ENCODE measurements around the gene COL23A1.

Gene COL23A1

DNA sequence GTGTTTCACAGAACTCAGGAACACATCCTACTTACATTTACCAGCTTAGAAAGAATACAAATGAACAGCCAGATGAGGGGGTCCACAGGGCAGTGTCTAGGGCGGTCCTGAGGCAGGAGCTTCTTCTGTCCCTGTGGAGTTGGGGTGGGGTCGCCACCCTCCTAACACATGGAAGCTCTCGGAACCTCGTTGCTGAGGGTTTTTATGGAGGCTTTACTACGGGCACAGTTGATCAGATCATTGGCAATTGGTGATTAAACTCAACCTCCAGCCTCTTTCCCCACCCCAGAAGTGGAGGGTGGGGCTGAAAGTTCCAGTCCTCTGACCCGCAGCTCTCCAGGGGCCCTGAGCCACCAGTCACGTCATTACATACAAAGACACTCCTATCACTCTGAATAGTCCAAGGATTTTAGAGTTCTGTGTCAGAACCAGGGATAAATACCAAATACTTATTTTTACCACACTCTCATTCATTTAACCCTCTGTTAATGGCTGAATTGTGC lies 156.9 kb downstream of the COL23A1 start:
- no peak for DNase-seq
- in situ Hi-C loops (cut with MboI; ENCODE audit: low pct_unique_long_range_greater_than_20kb, low sequenced_read_pairs), result no loop called here

DNA sequence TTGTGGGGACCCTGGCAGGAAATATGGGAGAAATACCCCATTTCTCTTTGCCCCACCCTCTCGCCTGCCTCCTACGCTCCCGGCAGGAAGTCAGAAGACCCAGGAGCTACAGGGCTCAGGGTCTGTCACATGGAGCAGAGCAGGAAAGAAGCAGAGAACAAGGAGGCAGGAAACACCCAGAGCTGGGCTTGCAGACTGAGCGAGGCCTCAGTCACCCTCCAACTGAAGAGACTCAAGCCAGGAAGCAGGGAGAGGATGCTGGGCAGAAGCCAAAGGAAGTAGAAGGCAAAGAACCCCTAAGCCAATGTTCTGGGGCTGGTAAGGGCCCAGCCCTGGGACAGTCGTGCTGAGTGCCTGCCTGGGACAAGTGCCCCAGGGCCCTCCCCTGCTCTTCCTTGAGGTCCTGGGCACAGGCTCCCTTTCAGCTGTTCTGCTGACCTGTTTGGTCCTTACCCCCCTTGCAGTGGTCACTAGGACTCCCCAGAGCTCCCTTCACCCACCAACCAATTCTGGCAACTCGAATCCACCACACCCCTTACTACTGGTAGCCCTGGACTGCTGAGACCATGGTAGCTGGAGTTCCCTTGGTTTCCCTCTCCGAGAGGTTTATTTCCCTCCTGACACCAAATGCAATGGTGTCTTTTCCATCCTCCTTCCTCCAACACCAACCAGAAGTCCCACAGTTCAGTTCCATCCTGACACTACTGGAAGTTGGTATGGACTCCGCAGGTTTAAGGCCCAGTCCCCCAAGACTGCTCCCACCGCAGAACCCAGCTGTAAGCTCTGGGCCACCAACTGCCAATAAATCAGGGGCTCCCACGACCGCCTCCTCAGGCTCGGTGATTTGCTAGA lies 157.5 kb downstream of the COL23A1 start:
- in situ Hi-C loops (cut with MboI; ENCODE audit: low pct_unique_long_range_greater_than_20kb, low sequenced_read_pairs), result no loop called here
- DNase-seq, result no peak

DNA sequence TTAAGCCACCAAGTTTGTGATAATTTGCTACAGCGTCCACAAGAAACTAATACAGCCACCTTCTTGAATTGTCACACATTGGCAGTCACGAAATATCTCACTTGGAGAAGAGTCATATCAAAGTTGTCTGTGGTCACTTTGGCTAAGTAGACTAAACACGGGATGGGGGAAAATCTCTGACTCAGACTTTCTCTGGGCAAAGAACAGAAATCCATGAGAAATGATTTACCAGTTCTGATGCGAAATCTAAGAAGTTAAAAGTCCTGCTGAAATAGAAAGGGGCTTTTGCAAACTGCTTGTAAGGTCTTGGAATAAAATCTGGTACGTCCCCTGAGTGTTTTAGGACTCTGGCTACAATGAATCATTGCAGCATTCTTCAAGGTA lies 158.4 kb downstream of the COL23A1 start:
- no peak for DNase-seq
- in situ Hi-C loops (cut with MboI; ENCODE audit: low pct_unique_long_range_greater_than_20kb, low sequenced_read_pairs), result no loop called here

DNA sequence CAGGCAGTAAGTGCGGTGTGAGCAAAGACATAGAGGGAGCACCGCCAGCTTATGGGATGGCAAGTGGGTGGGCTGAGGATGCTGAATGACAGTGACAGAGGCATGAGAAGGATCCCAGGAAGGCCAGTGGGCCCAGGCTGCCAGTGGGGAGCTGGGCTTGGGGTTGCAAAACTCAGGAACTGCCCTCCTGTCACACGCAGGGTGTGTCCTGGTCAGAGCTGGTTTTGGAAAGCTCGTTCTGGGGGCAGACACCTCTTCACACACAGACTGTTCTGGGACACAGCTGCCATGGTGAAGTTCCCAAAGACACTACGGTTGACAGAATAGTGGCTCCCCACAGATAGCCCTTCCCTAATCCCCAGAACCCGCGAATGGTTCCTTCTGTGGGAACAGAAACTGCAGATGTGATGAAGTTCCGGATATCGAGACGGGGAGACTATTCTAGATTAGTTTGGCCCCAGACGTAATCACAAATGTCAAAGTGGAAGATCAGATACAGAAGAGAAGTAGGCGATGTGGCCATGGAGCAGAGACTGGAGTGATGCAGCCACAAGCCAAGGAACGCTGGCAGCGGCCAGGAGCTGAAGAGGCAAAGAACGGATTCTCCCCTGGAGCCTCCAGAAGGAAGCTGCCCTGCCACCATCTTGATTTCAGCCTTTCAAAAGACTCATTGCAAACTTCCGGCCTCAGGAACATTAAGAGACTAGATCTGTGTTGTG lies 159.0 kb downstream of the COL23A1 start:
- no peak for DNase-seq
- in situ Hi-C loops (cut with MboI; ENCODE audit: low pct_unique_long_range_greater_than_20kb, low sequenced_read_pairs), result no loop called here

DNA sequence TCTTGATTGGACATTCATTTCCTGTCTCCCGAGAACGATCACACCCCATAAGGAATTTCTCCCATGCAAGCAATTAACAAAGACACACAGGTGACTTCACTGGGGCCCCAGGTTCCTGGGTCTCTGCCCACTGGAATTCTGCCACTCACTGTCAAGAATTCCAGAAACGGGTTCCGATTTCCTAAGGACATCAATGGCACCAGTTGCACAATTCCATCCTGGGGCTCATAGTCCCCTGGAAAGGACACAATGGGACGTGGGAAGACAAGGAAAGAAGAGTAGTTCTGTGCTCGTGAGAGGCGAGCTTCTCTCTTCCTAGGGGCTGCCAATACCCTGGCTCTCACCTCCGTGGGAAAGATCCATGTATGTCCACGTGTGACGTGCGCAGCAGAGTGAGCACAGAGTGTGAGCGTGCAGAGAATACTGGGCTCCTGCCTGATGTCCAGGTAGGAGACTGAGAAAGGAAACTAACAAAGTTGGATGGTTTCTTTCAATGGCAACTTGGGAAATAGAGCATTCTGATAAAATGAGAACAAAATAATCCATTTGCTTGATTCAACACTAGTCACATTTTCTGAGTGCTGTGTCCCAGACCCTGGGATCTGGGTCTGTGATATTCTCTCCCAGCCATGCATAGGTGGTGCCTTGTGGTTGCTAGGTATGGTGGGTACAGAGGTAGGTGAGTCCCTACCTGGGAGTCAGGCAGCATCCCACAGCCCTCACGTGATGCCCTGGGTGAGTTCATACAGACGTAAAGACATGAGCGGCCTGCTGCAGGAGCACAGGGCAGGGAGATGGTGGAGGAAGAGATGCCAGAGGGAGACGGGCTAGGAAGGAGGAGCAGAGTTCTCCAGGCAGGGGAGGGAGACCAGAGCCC lies 159.8 kb downstream of the COL23A1 start:
- in situ Hi-C loops (cut with MboI; ENCODE audit: low pct_unique_long_range_greater_than_20kb, low sequenced_read_pairs), result no loop called here

DNA sequence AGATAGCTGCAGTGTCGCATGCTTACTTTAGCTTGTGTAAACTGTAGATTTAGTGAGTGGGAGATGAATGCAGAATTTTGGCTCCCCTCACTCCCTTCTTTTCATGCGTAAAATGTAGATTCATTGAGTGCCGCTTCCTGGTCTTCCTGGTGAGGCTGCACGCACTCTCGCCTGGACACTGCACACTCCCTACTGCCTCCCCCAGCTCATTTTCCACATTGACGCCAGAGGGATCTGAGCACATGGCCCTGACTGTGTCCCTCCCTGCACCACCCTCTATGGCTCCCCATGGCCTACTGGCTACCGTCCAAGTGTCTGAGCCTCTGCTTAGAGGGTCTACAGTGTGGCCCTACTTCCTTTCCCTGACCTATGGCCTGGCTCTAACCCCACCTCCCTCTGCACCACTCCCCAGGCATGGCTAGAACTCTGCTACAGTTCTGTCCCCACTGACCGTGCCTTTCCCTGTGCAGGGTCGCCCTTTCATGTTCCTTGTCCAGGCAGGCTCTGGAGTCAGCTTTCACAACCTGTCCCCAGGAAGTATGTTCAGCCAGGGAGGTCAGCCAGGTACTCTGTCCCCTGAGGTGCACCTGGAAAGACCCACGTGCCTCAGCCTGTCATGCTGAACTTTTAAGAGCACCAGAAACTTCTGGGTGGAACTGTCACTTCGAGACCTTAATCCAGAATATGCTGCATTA lies 160.6 kb downstream of the COL23A1 start:
- DNase-seq, result no peak
- in situ Hi-C loops (cut with MboI; ENCODE audit: low pct_unique_long_range_greater_than_20kb, low sequenced_read_pairs), result no loop called here

More for the DNA sequence above, 159.8 kb downstream of the COL23A1 start:
- no peak for DNase-seq

DNA sequence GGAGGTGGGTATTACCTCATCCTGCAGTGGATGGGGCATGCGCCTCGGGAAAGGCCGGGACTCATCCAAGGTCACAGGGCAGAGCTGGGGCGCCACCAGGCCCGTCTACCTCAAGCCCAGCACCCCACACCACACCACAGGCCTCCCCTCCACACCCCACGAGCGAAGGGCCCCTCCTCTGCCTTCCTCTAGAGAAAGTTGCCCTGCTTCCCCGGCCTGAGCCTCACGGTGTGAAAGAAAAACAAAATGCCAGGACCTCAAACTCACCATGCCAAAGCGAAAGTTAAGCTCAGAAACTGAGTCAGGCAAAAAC lies 161.1 kb downstream of the COL23A1 start:
- in situ Hi-C loops (cut with MboI; ENCODE audit: low pct_unique_long_range_greater_than_20kb, low sequenced_read_pairs), result no loop called here
- no peak for DNase-seq

DNA sequence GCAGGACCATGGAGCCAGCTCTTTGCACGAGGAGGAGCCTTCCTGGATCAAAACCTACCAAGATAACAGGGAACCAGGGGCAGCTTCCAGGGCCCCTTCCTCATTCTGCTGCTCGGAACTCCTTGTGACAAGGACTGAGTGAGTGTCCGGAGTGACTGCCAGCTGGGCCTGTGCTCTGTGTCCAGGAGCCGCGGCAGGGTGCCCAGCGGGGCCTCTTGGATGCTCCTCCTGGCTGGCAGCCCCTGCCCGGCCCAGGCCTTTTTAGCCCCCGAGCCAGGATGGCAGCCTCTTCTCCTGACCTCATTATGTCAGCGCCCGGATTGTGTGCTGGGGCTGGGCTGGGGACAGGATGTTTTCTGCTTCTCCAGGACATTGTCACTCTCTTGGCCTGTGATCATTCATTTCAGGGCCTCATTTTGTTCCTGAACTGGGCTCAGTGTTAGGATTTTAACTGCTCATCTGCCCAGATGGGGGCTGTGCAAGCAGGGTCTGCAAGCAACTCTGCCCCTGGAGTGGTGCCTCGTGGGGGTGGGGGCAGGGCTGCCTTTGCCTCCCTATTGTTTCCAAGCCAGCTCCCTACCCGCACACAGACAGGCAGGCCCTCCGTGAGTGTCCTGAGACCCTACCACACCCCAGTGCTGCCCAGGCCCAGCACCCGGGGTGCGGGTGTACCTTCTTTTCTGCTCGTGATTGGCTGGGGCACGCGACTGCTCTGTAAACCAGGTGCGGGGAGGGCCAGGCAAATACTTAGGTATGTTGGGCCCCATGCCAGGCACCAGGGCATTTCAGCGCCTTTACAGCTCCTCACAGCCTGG lies 161.6 kb downstream of the COL23A1 start:
- in situ Hi-C loops (cut with MboI; ENCODE audit: low pct_unique_long_range_greater_than_20kb, low sequenced_read_pairs), result no loop called here
- DNase-seq, result no peak

DNA sequence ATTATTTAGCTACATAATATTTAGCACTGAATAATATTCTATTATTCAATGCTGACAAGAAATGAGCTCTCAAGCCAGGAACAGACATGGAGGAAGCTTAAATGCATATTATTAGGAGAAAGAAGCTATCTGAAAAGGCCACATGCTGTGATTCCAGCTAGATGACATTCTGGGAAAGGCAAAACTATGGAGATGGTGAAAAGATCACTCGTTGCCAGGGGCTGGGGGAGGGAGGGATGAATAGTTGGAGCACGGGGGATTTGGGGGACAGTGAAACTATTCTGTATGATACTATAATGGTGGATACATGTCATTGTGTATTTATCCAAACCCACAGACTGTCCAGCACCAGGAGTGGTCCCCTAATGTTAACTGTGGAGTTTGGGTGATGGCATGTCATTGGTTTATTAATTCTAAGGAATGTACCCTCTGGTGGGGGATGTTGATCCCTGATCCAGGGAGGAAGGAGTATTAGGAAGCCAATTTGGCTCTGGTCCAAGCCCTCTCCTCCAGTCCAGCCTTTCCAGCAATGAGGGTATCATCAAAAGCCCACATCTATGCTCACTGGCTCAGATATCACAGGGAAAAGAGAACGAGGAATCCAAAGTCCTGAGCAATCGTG lies 162.5 kb downstream of the COL23A1 start:
- no peak for DNase-seq
- in situ Hi-C loops (cut with MboI; ENCODE audit: low pct_unique_long_range_greater_than_20kb, low sequenced_read_pairs), result no loop called here

DNA sequence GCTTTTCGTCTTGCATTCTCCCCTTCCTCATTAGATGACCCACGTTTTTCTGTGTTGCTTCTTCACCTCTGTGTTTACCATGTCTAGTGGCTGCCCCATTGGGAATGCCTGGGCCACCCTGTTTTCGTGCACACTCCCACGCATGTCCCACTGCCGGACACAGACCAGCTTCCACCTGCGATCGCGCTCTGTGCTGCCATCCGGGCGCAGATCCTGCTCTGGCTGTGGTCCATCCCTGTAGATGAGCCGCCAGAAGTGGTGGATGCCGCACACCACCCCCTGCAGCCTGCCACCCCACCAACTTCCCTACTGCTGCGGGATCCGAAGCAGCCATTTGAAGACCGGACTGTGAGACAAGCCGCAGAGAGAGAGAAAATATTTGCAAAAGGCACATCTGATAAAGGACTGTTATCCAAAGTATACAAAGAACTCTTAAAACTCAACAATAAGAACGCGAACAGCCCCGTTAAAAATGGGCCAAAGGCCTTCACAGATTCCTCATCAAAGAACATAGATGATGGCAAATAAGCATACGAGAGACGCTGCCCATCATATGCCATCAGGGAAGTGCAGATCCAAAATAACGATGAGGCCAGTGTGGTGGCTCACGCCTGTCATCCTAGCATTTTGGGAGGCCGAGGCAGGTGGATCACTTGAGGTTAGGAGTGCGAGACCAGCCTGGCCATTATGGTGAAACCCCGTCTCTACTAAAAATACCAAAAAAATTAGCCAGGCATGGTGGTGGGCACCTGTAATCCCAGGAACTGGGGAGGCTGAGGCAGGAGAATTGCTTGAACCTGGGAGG lies 163.7 kb downstream of the COL23A1 start:
- in situ Hi-C loops (cut with MboI; ENCODE audit: low pct_unique_long_range_greater_than_20kb, low sequenced_read_pairs), result no loop called here
- no peak for DNase-seq

DNA sequence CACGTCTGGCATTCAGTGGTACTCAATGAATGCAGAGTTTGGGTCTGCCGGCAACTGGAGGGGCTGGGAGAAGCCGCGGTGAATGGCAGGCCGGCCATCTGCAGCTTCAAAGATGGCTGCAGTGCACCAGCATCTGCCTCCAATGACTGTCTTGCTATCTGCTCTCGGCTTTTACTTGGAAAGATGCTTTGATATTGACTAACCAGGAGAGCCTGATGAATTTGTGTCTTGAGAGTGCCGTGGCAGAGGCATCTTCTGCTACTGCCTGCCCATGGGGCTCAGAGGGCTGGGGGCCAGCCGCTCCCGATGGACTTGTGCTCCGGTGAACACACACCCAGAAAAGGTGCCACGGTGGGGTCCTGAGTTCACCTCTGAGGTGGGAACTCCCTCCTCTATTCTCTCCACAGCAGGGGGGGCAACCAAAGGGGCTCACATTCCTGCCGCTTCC lies 164.5 kb downstream of the COL23A1 start:
- DNase-seq, result no peak
- in situ Hi-C loops (cut with MboI; ENCODE audit: low pct_unique_long_range_greater_than_20kb, low sequenced_read_pairs), result no loop called here

DNA sequence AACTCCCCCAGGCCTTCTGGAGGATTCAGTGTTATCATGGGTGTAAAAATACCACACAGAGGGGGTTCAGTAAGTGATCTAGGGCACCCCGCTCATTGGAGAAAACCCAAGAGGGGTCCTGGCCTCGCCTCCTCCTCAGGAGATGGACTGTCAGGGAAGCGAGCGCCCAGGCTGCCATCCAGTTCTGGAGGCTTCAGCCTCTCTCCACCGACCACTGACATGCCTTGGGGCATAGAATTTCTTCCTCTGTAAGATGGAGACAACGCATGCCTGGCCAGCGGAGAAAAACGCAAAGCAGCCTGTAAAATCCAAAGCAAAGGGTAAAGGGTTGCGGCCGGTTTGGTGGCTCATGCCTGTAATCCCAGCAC lies 165.4 kb downstream of the COL23A1 start:
- DNase-seq, result no peak
- in situ Hi-C loops (cut with MboI; ENCODE audit: low pct_unique_long_range_greater_than_20kb, low sequenced_read_pairs), result no loop called here

DNA sequence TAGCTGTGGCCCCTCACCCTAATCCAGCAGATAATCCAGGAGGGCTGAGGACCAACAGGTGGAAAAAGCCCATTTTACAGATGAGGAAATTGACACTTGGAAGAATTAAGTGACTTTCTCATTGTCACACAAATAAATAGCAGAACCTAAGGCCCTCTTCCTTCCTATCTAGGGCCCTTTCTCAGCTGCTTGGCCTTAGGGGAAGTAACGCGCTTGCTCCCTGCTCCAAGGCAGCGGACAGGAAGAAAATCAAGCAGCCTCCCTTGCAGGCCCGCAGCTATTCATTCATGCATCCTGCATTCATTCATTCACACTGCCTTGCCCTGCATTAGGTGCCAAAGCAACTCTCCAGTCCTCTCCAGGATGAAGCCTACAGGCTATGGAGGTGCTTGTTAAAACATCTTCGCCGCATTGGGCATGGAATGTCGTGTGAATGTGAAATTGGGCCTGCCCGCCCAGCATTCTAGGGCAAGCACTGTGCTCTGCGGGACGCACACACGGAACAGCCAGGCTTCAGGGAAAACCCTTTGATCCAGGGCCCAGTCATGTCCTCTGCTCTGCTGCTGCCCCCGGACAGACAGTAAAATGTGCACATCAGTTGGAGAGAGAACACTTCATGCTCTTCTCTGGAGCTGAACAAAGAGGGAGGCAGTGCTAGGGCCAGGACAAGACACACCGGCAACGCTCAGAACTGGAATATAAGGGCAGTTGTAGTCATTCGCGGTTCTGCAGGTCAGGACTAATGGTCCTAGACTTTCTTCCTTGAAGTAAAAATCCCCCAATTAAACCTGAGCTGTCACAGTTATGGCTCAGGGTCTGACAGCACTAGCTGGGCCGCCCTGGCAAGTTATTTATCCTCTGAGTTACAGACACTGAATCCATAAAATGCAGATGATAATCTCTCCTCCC lies 166.0 kb downstream of the COL23A1 start:
- no peak for DNase-seq
- in situ Hi-C loops (cut with MboI; ENCODE audit: low pct_unique_long_range_greater_than_20kb, low sequenced_read_pairs), result no loop called here

DNA sequence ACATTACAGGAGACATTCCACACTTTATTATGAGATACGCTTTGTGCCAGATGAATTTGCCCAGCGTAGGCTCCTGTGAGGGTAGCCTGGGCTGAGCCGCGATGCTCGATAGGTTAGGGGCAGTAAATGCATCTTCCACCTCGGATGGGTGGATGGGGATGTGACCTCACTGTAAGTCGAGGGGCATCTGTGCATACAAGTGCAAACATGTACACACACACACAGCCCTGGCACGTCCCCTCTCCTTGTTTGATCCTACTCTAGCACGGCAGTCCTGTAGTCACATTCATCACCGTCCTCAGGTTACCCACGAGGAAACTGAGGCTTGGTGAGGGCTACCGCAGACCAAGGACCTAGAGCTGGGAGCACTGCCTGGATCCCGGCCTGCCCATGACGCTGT lies 166.8 kb downstream of the COL23A1 start:
- no peak for DNase-seq
- in situ Hi-C loops (cut with MboI; ENCODE audit: low pct_unique_long_range_greater_than_20kb, low sequenced_read_pairs), result no loop called here

DNA sequence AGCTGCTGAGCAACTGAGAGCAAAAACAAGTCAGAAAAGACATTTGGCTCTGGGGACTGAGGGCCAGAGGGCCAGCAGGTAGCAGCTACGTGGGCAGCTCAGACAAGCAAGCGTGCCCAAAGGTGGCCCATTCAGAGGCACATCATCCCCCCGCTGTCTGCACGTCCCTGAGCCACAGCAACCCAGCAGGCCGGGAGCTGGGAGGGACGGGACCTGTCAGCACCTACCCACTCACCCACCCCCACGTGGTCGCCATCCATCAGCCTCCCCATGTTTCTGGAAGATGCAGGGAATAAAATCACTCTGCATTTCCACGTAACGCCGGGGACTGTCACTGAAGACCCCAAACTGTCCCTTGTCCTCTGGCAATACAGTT lies 167.8 kb downstream of the COL23A1 start:
- no peak for DNase-seq
- in situ Hi-C loops (cut with MboI; ENCODE audit: low pct_unique_long_range_greater_than_20kb, low sequenced_read_pairs), result no loop called here

DNA sequence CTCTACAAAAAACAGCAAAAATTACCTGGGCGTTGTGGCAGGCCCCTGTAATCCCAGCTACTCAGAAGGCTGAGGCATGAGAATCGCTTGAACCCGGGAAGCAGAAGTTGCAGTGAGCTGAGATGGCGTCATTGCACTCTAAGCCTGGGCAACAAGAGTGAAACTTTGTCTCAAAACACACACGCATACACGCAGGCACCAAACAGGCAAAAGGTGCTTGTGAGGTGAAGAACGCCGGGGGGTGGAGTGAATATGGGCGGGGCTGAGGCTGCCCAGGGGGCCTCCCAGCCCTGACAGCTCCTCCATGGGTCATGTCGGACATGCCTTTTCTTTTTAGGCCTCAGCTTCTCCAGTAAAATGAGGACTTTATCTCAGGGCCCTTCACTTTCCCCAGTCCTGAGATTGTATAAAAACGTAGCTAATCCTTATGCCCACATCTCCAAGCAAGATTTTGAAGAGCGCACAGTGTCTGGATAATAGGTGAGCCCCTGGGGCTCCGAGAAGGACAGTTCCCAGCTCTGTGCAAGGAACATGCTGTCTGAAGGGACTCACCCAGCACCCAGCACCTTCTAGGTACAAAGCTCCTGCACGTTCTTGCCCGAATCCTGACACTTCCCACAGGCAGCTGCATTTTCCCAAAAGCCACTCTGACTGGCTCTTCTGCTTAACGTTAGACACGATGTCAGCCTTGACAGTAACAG lies 168.3 kb downstream of the COL23A1 start:
- in situ Hi-C loops (cut with MboI; ENCODE audit: low pct_unique_long_range_greater_than_20kb, low sequenced_read_pairs), result no loop called here

More for the DNA sequence above, 168.3 kb downstream of the COL23A1 start:
- no peak for DNase-seq

All from KBM-7 (cell line).